Stromal cell of bone marrow (primary cell): ENCODE results near the gene TAF11L3.
"Not testable (repeated sequence)": the region's sequence is repeated elsewhere in the genome, so short reads cannot be mapped to it uniquely, and the experiment has no call there.

ENCODE experiments used
- DNase-seq: peaks from one replicate; pipeline ENCODE4 v3.0.0-alpha.2; 2012; ENCODE audit warnings: low read depth

TAF11L3 gene

GRCh38 chr5:17518067-17518466 is at the start of gene TAF11L3:
Gene TAF11L3 (plus strand): TSS chr5:17518367.
- not testable (repeated sequence) for DNase-seq

DNA sequence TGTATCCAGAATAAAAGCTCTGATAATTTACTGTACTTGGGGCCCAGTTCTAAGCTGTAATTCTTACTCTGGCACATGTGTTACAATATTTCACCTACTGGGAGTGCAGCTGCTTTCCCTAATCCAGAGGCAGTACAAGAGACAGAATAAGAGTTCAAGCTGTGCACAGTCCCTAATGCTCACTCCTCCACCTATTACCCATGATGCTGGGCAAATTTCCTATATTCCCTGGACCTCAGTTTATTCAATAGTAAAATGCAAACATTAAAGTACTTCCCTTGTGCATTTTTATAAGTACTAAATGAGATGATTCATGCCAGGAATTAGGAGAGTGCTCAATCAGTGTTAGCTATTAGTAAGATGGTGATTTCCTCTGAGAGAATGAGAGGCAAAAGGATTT is 48.1 kb upstream of the TAF11L3 start:
- no peak for DNase-seq

- DNase-seq = not testable (repeated sequence)
Measured at GRCh38 chr5:17475064-17475463, 43.1 kb upstream of the TAF11L3 start.

GRCh38 chr5:17477043-17477442 is 41.1 kb upstream of the TAF11L3 start:
- DNase-seq = no peak

- DNase-seq = no peak
Measured at GRCh38 chr5:17477573-17478265, 40.4 kb upstream of the TAF11L3 start.

DNA sequence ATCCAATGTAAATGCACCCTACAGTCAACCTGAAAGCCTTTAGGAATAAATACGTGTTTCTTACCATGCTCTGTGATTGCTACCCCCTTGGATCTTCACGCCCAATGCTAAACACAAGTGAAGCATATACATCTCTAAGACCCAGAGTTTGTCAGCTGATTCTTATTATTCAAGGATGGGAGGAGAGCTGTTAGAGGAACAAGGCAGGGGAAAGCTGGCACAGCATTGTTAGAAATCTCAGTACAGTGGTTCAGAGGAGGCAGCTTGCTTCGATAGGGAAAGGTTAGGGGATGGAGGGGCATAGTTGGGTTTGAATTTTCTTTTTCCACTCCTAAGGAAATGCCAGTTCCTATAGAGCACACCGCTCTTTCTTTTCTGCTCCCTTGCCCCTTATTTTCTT is 36.8 kb upstream of the TAF11L3 start:
- DNase-seq = no peak

DNA sequence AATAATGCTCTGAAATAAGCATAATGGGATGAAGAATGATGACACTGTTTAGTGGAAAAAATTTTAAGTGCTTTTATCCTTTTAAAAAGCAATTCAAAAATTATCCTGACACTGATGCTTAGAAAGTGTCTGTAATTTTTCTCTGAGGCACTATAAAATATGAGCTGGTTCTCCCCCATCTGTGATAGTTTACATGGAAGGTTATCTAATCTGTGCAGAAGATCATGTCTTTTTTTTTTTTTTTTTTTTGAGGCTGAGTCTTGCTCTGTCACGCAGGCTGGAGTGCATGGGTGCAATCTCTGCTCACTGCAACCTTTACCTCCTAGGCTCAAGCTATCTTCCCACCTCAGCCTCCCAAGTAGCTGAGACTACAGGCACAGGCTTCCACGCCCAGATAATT is 35.4 kb upstream of the TAF11L3 start:
- no peak for DNase-seq

DNA sequence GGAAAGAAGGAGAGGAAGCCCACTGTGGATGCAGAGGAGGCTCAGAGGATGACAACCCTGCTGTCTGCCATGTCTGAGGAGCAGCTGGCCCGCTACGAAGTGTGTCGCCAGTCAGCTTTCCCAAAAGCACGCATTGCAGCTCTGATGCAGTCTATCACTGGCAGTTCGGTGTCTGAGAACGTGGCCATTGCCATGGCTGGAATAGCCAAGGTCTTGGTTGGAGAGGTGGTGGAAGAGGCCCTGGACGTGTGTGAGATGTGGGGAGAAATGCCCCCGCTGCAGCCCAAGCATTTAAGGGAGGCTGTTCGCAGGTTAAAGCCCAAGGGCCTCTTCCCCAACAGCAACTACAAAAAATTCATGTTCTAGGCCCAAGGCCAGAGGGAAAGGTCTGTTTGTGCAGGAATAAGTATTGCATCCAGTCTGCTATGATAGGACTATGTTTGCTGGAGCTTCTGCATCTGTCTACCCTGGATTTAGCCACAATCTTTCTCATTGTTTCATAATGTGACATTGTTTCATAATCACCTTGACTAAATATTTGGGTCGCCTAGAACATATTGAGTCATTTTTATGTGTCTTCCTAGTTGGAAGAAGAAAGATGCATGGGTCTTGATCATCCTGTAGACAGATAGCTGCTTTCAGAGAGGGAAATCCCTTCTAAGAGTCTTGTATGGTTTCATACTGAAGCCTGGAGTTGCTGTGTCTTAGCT is 31.5 kb upstream of the TAF11L3 start:
- DNase-seq = not testable (repeated sequence)

- DNase-seq = no peak
Measured at GRCh38 chr5:17487174-17487512, 31.0 kb upstream of the TAF11L3 start.

DNA sequence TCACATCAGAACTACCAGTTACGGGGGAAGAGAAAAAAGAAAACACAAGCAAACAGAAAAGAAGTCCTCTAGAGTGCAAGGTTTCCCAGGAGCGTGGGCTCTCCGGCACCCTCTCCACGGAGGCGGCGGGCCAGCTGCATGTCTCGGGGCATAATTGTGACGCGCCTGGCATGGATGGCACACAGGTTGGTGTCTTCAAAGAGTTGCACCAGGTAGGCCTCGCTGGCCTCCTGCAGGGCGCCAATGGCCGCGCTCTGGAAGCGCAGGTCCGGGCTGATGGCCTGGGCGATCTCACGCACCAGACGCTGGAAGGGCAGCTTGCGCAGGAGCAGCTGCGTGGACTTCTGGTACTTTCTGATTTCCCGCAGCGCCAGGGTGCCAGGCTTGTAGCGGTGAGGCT is 26.9 kb upstream of the TAF11L3 start:
- DNase-seq = not testable (repeated sequence)

GRCh38 chr5:17492770-17493169 is 25.4 kb upstream of the TAF11L3 start:
- DNase-seq = no peak

DNA sequence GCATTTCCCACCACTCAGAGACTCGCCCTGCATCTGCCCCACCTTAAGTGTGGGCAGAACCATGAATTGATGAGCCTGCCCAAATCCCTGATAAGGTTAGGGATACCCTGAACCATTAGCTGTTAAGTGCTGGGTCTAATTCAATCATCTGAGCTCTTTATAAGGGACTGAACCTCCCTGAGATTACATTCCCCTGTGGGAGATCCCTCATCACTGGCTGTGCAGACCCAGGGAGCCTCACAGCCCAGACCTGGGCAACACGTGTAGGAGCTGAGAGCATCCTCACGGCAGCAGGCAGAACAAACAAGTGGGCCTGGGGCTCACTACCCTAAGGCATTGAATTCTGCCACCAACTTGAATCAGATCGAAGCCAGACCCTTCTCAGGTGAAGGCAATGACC is 20.7 kb upstream of the TAF11L3 start:
- DNase-seq = no peak

GRCh38 chr5:17497931-17498330 is 20.2 kb upstream of the TAF11L3 start, which contains the start of gene TAF11L2:
Gene TAF11L2 (plus strand): TSS chr5:17498231.
- not testable (repeated sequence) for DNase-seq

GRCh38 chr5:17511775-17512325 is 6.3 kb upstream of the TAF11L3 start:
- DNase-seq = no peak

DNA sequence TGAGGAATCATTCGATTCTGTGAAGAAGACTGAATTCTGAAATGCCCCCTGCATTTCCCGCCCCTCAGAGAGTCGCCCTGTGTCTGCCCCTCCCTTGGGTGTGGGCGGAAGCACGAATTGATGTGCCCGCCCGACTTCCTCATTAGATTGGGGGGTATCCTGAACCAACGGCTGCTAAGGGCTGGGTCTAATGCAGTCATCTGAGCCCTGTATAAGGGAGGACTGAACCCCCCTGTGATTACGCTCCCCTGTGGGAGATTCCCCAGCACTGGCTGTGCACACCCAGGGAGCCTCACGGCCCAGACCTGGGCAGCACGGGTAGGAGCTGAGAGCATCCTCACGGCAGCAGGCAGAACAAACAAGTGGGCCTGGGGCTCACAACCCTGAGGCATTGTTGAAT is 641 bp upstream of the TAF11L3 start:
- not testable (repeated sequence) for DNase-seq

GRCh38 chr5:17519508-17519907 is 1.3 kb downstream of the TAF11L3 start:
- not testable (repeated sequence) for DNase-seq

DNA sequence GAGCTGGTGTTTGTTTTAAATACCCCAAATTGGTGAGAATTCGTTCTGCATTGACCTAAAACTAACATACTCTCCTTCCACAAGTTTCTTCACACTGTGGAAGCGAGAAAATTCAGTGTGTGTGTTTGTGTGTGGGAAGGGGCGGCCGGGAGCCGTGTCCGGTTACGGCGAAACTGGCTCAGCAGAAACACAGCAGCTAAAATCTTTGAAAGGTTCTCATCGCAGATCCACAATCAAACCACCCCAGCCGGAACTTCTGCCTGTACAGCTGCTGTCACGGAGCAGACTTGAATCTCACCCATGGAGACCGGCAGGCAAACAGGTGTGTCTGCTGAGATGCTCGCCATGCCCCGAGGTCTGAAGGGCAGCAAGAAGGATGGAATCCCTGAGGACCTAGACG is 3.3 kb downstream of the TAF11L3 start, which contains the start of gene TAF11L4:
TAF11L4 (plus strand) TSS at position 301 of the 400 bp plus-strand sequence.
- DNase-seq = not testable (repeated sequence)

- not testable (repeated sequence) for DNase-seq
Measured at GRCh38 chr5:17524935-17525334, 6.8 kb downstream of the TAF11L3 start, which contains the start of gene TAF11L5. Gene TAF11L5 (plus strand): TSS chr5:17525235.

DNA sequence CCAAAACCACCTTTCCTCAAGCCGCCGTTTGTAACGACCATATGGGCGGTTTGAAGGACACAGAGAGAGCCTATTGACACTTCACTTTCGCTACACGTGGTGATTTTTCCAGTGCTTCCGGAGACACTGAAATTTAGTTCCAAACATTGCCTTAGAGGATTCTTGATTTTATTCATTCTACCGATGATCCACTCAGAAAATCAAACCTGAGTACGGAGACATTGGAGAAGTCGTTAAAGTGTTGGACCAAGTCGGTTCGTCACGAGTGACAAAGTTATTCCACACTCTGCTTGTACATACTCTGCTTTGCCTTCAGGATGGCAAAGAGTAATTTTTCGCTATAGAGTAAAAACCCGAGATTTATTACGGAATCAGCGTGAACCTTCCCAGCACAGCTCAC is 8.3 kb downstream of the TAF11L3 start:
- DNase-seq = not testable (repeated sequence)

DNA sequence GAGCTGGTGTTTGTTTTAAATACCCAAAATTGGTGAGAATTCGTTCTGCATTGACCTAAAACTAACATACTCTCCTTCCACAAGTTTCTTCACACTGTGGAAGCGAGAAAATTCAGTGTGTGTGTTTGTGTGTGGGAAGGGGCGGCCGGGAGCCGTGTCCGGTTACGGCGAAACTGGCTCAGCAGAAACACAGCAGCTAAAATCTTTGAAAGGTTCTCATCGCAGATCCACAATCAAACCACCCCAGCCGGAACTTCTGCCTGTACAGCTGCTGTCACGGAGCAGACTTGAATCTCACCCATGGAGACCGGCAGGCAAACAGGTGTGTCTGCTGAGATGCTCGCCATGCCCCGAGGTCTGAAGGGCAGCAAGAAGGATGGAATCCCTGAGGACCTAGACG is 10.2 kb downstream of the TAF11L3 start, which contains the start of gene TAF11L6:
TAF11L6 (plus strand) TSS at position 301 of the 400 bp plus-strand sequence.
- not testable (repeated sequence) for DNase-seq
